Lung (tissue), 12 donors: ENCODE measurements around the gene TIRAP. TPM values are rescaled to one million over a fixed set of nuclear protein-coding genes. Genes with fewer than 3 reads are reported as not detected.

ENCODE experiments used
- ATAC-seq: fragments of 200-7000 bp; cut with Tn5 transposase; one replicate; pipeline ENCODE4 v1.9.1; 2020; ENCODE audit warnings: moderate number of reproducible peaks; ENCODE audit not compliant: insufficient read depth, low FRiP score
- DNase-seq, 3 donors: peaks; one replicate each; pipeline ENCODE4 v3.0.0-alpha.2; 2013 to 2017
- H3K27ac ChIP-seq, 2 donors: one replicate each; pipeline ENCODE4 v1.5.1; 2013; ENCODE audit warnings: mild to moderate bottlenecking in 2 of 2, moderate library complexity in 2 of 2, control low read depth in 1 of 2, inconsistent platforms in 1 of 2, low read depth in 1 of 2, low read length in 1 of 2
- H3K27me3 ChIP-seq, 3 donors: one replicate each; pipeline ENCODE4 v1.5.1; 2013; ENCODE audit warnings: low read length in 2 of 3; ENCODE audit not compliant: control insufficient read depth in 3 of 3, insufficient read depth in 3 of 3
- H3K36me3 ChIP-seq, 4 donors: one replicate each; pipeline ENCODE4 v1.5.1; 2013; ENCODE audit warnings: low read length in 4 of 4, mild to moderate bottlenecking in 1 of 4, moderate library complexity in 1 of 4; ENCODE audit not compliant: control insufficient read depth in 4 of 4, insufficient read depth in 4 of 4
- H3K4me1 ChIP-seq, 5 donors: one replicate each; pipeline ENCODE4 v1.5.1; 2013; ENCODE audit warnings: low read length in 5 of 5, mild to moderate bottlenecking in 2 of 5, moderate library complexity in 1 of 5; ENCODE audit not compliant: control insufficient read depth in 5 of 5, insufficient read depth in 5 of 5
- H3K4me3 ChIP-seq: one replicate; pipeline ENCODE4 v1.5.1; 2013; ENCODE audit warnings: mild to moderate bottlenecking, control low read depth, moderate library complexity
- H3K9ac ChIP-seq, 2 donors: one replicate each; pipeline ENCODE4 v1.5.1; 2013; ENCODE audit warnings: low read length in 2 of 2, control low read depth in 1 of 2; ENCODE audit not compliant: insufficient read depth in 1 of 2
- H3K9me3 ChIP-seq, 4 donors: one replicate each; pipeline ENCODE4 v1.5.1; 2013; ENCODE audit warnings: low read length in 3 of 4, mild to moderate bottlenecking in 1 of 4, moderate library complexity in 1 of 4; ENCODE audit not compliant: control insufficient read depth in 4 of 4, insufficient read depth in 3 of 4
- CTCF ChIP-seq: IDR thresholded peaks from 2 replicates; pipeline ENCODE4 v1.5.1; 2012; ENCODE audit warnings: mild to moderate bottlenecking; ENCODE audit errors: control extremely low read depth, extremely low read depth
- WGBS, 2 donors: extraction: QIAGEN DNeasy Blood & Tissue Kit; methylation state at CpG; one replicate each; pipeline ENCODE4 v1.1.7; 2013; 5-methylcytosine and 5-hydroxymethylcytosine counted together
- polyA plus RNA-seq, 2 donors: library from polyadenylated mRNA; stranded (reverse); fragments of 200-250 nt; gene quantifications; one replicate each; pipeline ENCODE4 v1.2.1, GENCODE V29; 2013
- total RNA-seq, 2 donors: library from RNA; depleted of rRNA in 1 of 2; stranded (reverse); fragments of >200 nt in 1 of 2; gene quantifications; one replicate each; pipeline ENCODE4 v1.2.1, GENCODE V29; 2014 to 2021
- donor health status: control.
- donor health status: control.
- donor health status: Bipolar disorder and iron deficiency.
- donor health status: healthy.
- donor health status: DM: yes; HTN: yes; CAD: no.

Gene TIRAP
- total and polyA plus RNA-seq, 4 donors, result 5.5 to 12.5 (median 9.7) TPM

GRCh38 chr11:126336138-126336541 lies 53.2 kb downstream of the TIRAP start:
- no peak for TF ChIP-seq CTCF
- ATAC-seq, result no peak
- Histone ChIP-seq H3K27ac (peak overlapping the region in 1 of 2 donors; percentile 7), H3K9ac (no peak overlapping the region), H3K9me3 (no peaks in the 10 kb centered on the region), H3K4me3 (no peak overlapping the region), H3K36me3 (peaks cover 0 to 17% (median 8%) of the 10 kb centered on the region in 4 donors), H3K27me3 (no peaks in the 10 kb centered on the region), H3K4me1 (peaks cover 0 to 26% (median 7%) of the 10 kb centered on the region in 5 donors)
- DNase-seq, result peak in 1 of 3 donors; percentile 49
- WGBS, 2 donors, result 23 to 50% methylated on average over 8 of the region's 8 CpGs

GRCh38 chr11:126336671-126337101 lies 53.8 kb downstream of the TIRAP start:
- H3K27ac ChIP-seq, result peak overlapping the region in 1 of 2 donors; percentile 7
- DNase-seq (peak in 1 of 3 donors; percentile 41), ATAC-seq (no peak)
- TF ChIP-seq CTCF, result no peak
- no peak overlapping the region for H3K4me3 ChIP-seq
- 43 to 59% methylated on average over 9 of the region's 9 CpGs for WGBS, 2 donors
- H3K36me3 ChIP-seq, result peaks cover 0 to 19% (median 6%) of the 10 kb centered on the region in 4 donors
- no peaks in the 10 kb centered on the region for H3K27me3 ChIP-seq
- peaks cover 0 to 31% (median 7%) of the 10 kb centered on the region in 5 donors for H3K4me1 ChIP-seq
- no peak overlapping the region for H3K9ac ChIP-seq
- no peaks in the 10 kb centered on the region for H3K9me3 ChIP-seq

- no peak for ATAC-seq
- peak overlapping the region in 1 of 2 donors; percentile 7 for H3K27ac ChIP-seq
- WGBS, 2 donors, result 68 to 88% methylated on average over 4 of the region's 4 CpGs
These were observed 54.2 kb downstream of the TIRAP start for GRCh38 chr11:126337126-126337473.

More at GRCh38 chr11:126337126-126337473, 54.2 kb downstream of the TIRAP start:
- TF ChIP-seq CTCF, result no peak
- no peak overlapping the region for H3K9ac ChIP-seq
- DNase-seq, result no peak
- no peak overlapping the region for H3K4me3 ChIP-seq
- peaks cover 0 to 34% (median 5%) of the 10 kb centered on the region in 5 donors for H3K4me1 ChIP-seq
- no peaks in the 10 kb centered on the region for H3K27me3 ChIP-seq
- H3K9me3 ChIP-seq, result no peaks in the 10 kb centered on the region
- peaks cover 0 to 21% (median 6%) of the 10 kb centered on the region in 4 donors for H3K36me3 ChIP-seq
